Right lobe of liver (tissue), 4 donors: ENCODE results near the gene IL27RA.

Experiments used
- CTCF ChIP-seq, 4 donors: fragments of 200-600 bp in 3 of 4; fragments of 450-650 bp in 1 of 4; IDR thresholded peaks; one replicate each; pipeline versions ENCODE4 v1.5.1 to v1.8.0; 2016 to 2022; ENCODE audit warnings: antibody characterized with exemption in 4 of 4, mild to moderate bottlenecking in 2 of 4
- POLR2A ChIP-seq: fragments of 450-650 bp; IDR thresholded peaks from one replicate; pipeline ENCODE4 v1.6.1; 2017; ENCODE audit warnings: antibody characterized with exemption, mild to moderate bottlenecking
- donor health status: DM: no; HTN: no; CAD: no.
- donor health status: DM: no; HTN: no; CAD: no.
- donor health status: DM: no; HTN: yes; CAD: no.

- no peak for TF ChIP-seq CTCF (IDR thresholded peaks at IDR 0.05)
- no peak for TF ChIP-seq POLR2A
Observed at GRCh38 chr19:14070268-14071050, 38.9 kb downstream of the IL27RA start.
